ENCODE measurements around the gene LMAN1L.

GRCh38 chr15:74851960-74852359 lies 39.3 kb downstream of the LMAN1L start:
- no peak for TF ChIP-seq POLR2A (IDR thresholded peaks at IDR 0.05)
- TF ChIP-seq CTCF (IDR thresholded peaks at IDR 0.05), result no peak
